ENCODE data around the gene CDHR2. TPM values are rescaled to one million over a fixed set of nuclear protein-coding genes. Genes with fewer than 3 reads are reported as not detected.

The CDHR2 gene
- total and polyA plus RNA-seq, 2 donors (not counting 3 experiments of a cell fraction or from before 2014, with no cell fraction given): not detected

DNA sequence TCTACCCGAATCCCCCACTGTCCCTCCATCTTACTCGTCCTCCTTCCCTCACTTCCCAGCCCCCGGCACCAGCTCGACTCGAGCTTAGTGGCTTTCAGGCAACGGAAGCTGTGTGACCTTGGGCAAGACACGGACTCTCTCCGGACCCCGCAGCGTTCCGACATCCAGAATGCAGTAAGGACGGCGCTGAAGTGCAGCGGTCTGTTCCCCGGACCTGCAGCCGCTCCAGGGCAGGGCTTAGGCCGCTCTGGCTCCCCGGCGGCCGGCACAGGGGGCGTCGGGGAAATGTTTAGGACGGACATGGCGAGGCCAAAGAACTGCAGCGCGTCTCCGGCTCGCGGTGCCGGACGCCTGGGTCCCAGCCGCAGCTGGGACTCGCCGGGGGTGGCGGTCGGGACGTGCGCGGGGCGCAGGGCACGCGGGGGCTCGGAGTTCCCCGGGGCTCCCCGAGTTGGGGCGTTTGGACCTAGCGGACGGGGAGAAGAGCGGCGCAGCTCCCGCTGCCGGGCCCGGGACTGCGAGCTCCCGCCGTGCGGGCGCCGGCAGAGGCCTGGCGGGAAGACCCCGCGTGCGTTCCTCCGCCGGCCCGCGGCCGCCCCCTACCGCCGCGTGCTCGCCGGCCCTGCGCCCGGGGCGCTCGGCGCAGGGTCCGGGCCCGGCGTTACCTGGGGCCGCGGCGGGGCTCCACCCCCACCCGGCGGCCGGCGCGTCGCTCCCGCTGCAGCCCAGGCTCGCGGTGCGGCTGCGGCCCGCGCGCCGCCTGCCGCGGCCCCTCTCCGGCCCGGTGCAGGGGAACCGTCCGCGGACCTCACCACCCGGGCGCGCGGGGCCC lies 6.3 kb upstream of the CDHR2 start:
- no peak overlapping the region for H3K9ac ChIP-seq (replicated peaks; ENCODE audit: extremely low read depth, insufficient read depth, low read length)
- ChIA-PET POLR2A (no interaction called here), CTCF (interaction anchor here (0.6 to 2.2 kb wide), 18 partner anchors 9 to 813 kb away, joined by 3 to 18 read pairs (median 4); partner anchors contain the start of genes CLTB, FAF2, HIGD2A and NOP16)
- no peaks in the 10 kb centered on the region for H3K9me3 ChIP-seq (replicated peaks; ENCODE audit: control insufficient read depth, insufficient read depth, low read length)
- dilution Hi-C loops (cut with MboI; ENCODE audit: extremely low pct_ligation_motif_present, low sequenced_read_pairs) (no loop called here), intact Hi-C loops (cut with micrococcal nuclease) (loop anchor here (1.0 kb wide), 1 partner anchor 95 kb away; the partner anchor contains the start of gene FAF2)
- no peak for DNase-seq (ENCODE audit: low read depth, low spot score)
- H4K20me1 ChIP-seq (replicated peaks; ENCODE audit: control insufficient read depth, extremely low read depth, insufficient read depth, low read length): no peaks in the 10 kb centered on the region
- H3K4me3 ChIP-seq (replicated peaks in 1 of 3; ENCODE audit: insufficient read depth in 1 of 3, low read depth in 1 of 3, low read length in 3 of 3): peak overlapping the region; percentile 1 to 64 (median 50)
- BruUV-seq (replicated peaks): no TSS peak
- no peak for TF ChIP-seq FOS (IDR thresholded peaks at IDR 0.05; ENCODE audit: borderline replicate concordance, insufficient read depth, low read length)
- TF ChIP-seq JUN (IDR thresholded peaks at IDR 0.05; ENCODE audit: borderline replicate concordance, insufficient read depth, insufficient read length, low read depth): no peak
- no peak for TF ChIP-seq MYC (IDR thresholded peaks at IDR 0.05; ENCODE audit: low read depth, low read length)
- TF ChIP-seq, protein P1, sequence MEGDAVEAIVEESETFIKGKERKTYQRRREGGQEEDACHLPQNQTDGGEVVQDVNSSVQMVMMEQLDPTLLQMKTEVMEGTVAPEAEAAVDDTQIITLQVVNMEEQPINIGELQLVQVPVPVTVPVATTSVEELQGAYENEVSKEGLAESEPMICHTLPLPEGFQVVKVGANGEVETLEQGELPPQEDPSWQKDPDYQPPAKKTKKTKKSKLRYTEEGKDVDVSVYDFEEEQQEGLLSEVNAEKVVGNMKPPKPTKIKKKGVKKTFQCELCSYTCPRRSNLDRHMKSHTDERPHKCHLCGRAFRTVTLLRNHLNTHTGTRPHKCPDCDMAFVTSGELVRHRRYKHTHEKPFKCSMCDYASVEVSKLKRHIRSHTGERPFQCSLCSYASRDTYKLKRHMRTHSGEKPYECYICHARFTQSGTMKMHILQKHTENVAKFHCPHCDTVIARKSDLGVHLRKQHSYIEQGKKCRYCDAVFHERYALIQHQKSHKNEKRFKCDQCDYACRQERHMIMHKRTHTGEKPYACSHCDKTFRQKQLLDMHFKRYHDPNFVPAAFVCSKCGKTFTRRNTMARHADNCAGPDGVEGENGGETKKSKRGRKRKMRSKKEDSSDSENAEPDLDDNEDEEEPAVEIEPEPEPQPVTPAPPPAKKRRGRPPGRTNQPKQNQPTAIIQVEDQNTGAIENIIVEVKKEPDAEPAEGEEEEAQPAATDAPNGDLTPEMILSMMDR (IDR thresholded peaks at IDR 0.05; ENCODE audit: extremely low read depth in 1 of 2, insufficient read depth in 1 of 2, low read depth in 1 of 2, low read length in 2 of 2): peak in 1 of 2 donors; percentile 20
- no peaks in the 10 kb centered on the region for H3K9me1 ChIP-seq (replicated peaks; ENCODE audit: control insufficient read depth, extremely low read depth, insufficient read depth, low read length)
- peaks cover 38% of the 10 kb centered on the region for H3K4me1 ChIP-seq (ENCODE audit: control insufficient read depth, extremely low read depth, insufficient read depth, low read length)
- H3K27ac ChIP-seq (ENCODE audit: insufficient read depth, low read depth, low read length): no peak overlapping the region
- no peaks in the 10 kb centered on the region for H3K36me3 ChIP-seq (ENCODE audit: control insufficient read depth in 2 of 2, extremely low read depth in 1 of 2, insufficient read depth in 2 of 2, low read length in 2 of 2)
- peak overlapping the region; percentile 99 for H2AFZ ChIP-seq (ENCODE audit: low read depth, low read length)
- peak overlapping the region; percentile 52 for H3K4me2 ChIP-seq (ENCODE audit: insufficient read depth, low read length)
- peak; percentile 43 for FAIRE-seq
- no peaks in the 10 kb centered on the region for H3K79me2 ChIP-seq (ENCODE audit: control insufficient read depth, insufficient read depth, low read length)
- no peaks in the 10 kb centered on the region for H3K27me3 ChIP-seq (ENCODE audit: control insufficient read depth in 2 of 2, insufficient read depth in 2 of 2, low read length in 2 of 2)

Data from endothelial cell of umbilical vein (primary cell).